ENCODE data around the gene NOTUM. TPM values are rescaled to one million over a fixed set of nuclear protein-coding genes. Genes with fewer than 3 reads are reported as not detected.
A peak's percentile ranks its signal among the peaks of the same experiment; 100 is the strongest.

NOTUM gene
- total RNA-seq, 2 donors from 2014 or later = not detected

- ATAC-seq = no peak
- H3K27me3 Mint-ChIP-seq = peaks cover 20% of the 10 kb centered on the region
- H3K36me3 Mint-ChIP-seq (ENCODE audit: low read depth) = no peaks in the 10 kb centered on the region
- no peak overlapping the region for H3K27ac Mint-ChIP-seq
- peak overlapping the region; percentile 80 for H3K4me3 Mint-ChIP-seq
- peaks cover 16% of the 10 kb centered on the region for H3K4me1 Mint-ChIP-seq
- H3K9me3 ChIP-seq (ENCODE audit: control insufficient read depth, low read length, poor library complexity, severe bottlenecking) = no peaks in the 10 kb centered on the region
- no peak for DNase-seq
Measured at GRCh38 chr17:81928544-81929252, 32.3 kb downstream of the NOTUM start.

GRCh38 chr17:81927653-81928543 lies 33.1 kb downstream of the NOTUM start, which contains the start of gene MAFG:
Gene MAFG (minus strand): TSS chr17:81927735. CDS start chr17:81923185, 4,550 bp downstream.
- H3K4me3 Mint-ChIP-seq = peak within 1 kb of the TSS; percentile 88
- ATAC-seq (peak; percentile 73), DNase-seq (peak; percentile 83 to 88 (median 86))
- H3K9me3 ChIP-seq (ENCODE audit: control insufficient read depth, low read length, poor library complexity, severe bottlenecking) = no peaks in the 10 kb centered on the region
- H3K27me3 Mint-ChIP-seq = peaks cover 16% of the 10 kb centered on the region
- peak within 1 kb of the TSS; percentile 93 for H3K27ac Mint-ChIP-seq
- peaks cover 20% of the 10 kb centered on the region for H3K4me1 Mint-ChIP-seq
- no peaks in the 10 kb centered on the region for H3K36me3 Mint-ChIP-seq (ENCODE audit: low read depth)

GRCh38 chr17:81927152-81927652 lies 33.8 kb downstream of the NOTUM start:
- peak overlapping the region; percentile 83 for H3K4me3 Mint-ChIP-seq
- ATAC-seq (peak; percentile 45), DNase-seq (no peak)
- H3K4me1 Mint-ChIP-seq = peaks cover 20% of the 10 kb centered on the region
- H3K27me3 Mint-ChIP-seq = peaks cover 15% of the 10 kb centered on the region
- H3K36me3 Mint-ChIP-seq (ENCODE audit: low read depth) = no peaks in the 10 kb centered on the region
- no peak overlapping the region for H3K27ac Mint-ChIP-seq
- no peaks in the 10 kb centered on the region for H3K9me3 ChIP-seq (ENCODE audit: control insufficient read depth, low read length, poor library complexity, severe bottlenecking)

GRCh38 chr17:81926451-81927151 lies 34.4 kb downstream of the NOTUM start:
- ATAC-seq (peak; percentile 43), DNase-seq (peak; percentile 29 to 50 (median 35))
- H3K9me3 ChIP-seq (ENCODE audit: control insufficient read depth, low read length, poor library complexity, severe bottlenecking) = no peaks in the 10 kb centered on the region
- peaks cover 20% of the 10 kb centered on the region for H3K4me1 Mint-ChIP-seq
- H3K4me3 Mint-ChIP-seq = peak overlapping the region; percentile 88
- peak overlapping the region; percentile 93 for H3K27ac Mint-ChIP-seq
- peaks cover 9% of the 10 kb centered on the region for H3K27me3 Mint-ChIP-seq
- H3K36me3 Mint-ChIP-seq (ENCODE audit: low read depth) = no peaks in the 10 kb centered on the region

GRCh38 chr17:81925860-81926450 lies 35.0 kb downstream of the NOTUM start:
- DNase-seq = no peak
- no peaks in the 10 kb centered on the region for H3K36me3 Mint-ChIP-seq (ENCODE audit: low read depth)
- peak overlapping the region; percentile 88 for H3K4me3 Mint-ChIP-seq
- no peaks in the 10 kb centered on the region for H3K9me3 ChIP-seq (ENCODE audit: control insufficient read depth, low read length, poor library complexity, severe bottlenecking)
- ATAC-seq = no peak
- peak overlapping the region; percentile 93 for H3K27ac Mint-ChIP-seq
- peaks cover 23% of the 10 kb centered on the region for H3K4me1 Mint-ChIP-seq
- H3K27me3 Mint-ChIP-seq = peaks cover 4% of the 10 kb centered on the region

- H3K4me3 Mint-ChIP-seq = peak overlapping the region; percentile 88
- no peak overlapping the region for H3K27ac Mint-ChIP-seq
- DNase-seq (no peak), ATAC-seq (peak; percentile 19)
- peaks cover 22% of the 10 kb centered on the region for H3K4me1 Mint-ChIP-seq
- no peaks in the 10 kb centered on the region for H3K36me3 Mint-ChIP-seq (ENCODE audit: low read depth)
- H3K27me3 Mint-ChIP-seq = no peaks in the 10 kb centered on the region
- no peaks in the 10 kb centered on the region for H3K9me3 ChIP-seq (ENCODE audit: control insufficient read depth, low read length, poor library complexity, severe bottlenecking)
Measured at GRCh38 chr17:81924557-81925532, 36.1 kb downstream of the NOTUM start.

- DNase-seq (no peak), ATAC-seq (no peak)
- H3K27me3 Mint-ChIP-seq = no peaks in the 10 kb centered on the region
- H3K9me3 ChIP-seq (ENCODE audit: control insufficient read depth, low read length, poor library complexity, severe bottlenecking) = no peaks in the 10 kb centered on the region
- no peaks in the 10 kb centered on the region for H3K36me3 Mint-ChIP-seq (ENCODE audit: low read depth)
- peak overlapping the region; percentile 69 for H3K4me3 Mint-ChIP-seq
- H3K27ac Mint-ChIP-seq = peak overlapping the region; percentile 29
- H3K4me1 Mint-ChIP-seq = peaks cover 22% of the 10 kb centered on the region
Measured at GRCh38 chr17:81923302-81924260, 37.4 kb downstream of the NOTUM start.

GRCh38 chr17:81922566-81923301 lies 38.3 kb downstream of the NOTUM start:
- ATAC-seq (no peak), DNase-seq (no peak)
- Mint-ChIP-seq H3K27me3 (no peaks in the 10 kb centered on the region), H3K36me3 (ENCODE audit: low read depth) (peaks cover 2% of the 10 kb centered on the region), H3K27ac (no peak overlapping the region), H3K4me1 (peaks cover 29% of the 10 kb centered on the region), H3K4me3 (no peak overlapping the region)
- no peaks in the 10 kb centered on the region for H3K9me3 ChIP-seq (ENCODE audit: control insufficient read depth, low read length, poor library complexity, severe bottlenecking)

GRCh38 chr17:81921996-81922565 lies 38.9 kb downstream of the NOTUM start:
- H3K27me3 Mint-ChIP-seq = no peaks in the 10 kb centered on the region
- no peak overlapping the region for H3K4me3 Mint-ChIP-seq
- no peak overlapping the region for H3K27ac Mint-ChIP-seq
- peaks cover 32% of the 10 kb centered on the region for H3K4me1 Mint-ChIP-seq
- ATAC-seq = no peak
- H3K36me3 Mint-ChIP-seq (ENCODE audit: low read depth) = peaks cover 2% of the 10 kb centered on the region
- DNase-seq = no peak
- H3K9me3 ChIP-seq (ENCODE audit: control insufficient read depth, low read length, poor library complexity, severe bottlenecking) = no peaks in the 10 kb centered on the region

- Mint-ChIP-seq H3K4me1 (peaks cover 36% of the 10 kb centered on the region), H3K36me3 (ENCODE audit: low read depth) (peaks cover 2% of the 10 kb centered on the region), H3K27ac (no peak overlapping the region), H3K27me3 (no peaks in the 10 kb centered on the region), H3K4me3 (no peak overlapping the region)
- DNase-seq = no peak
- no peaks in the 10 kb centered on the region for H3K9me3 ChIP-seq (ENCODE audit: control insufficient read depth, low read length, poor library complexity, severe bottlenecking)
- no peak for ATAC-seq
Measured at GRCh38 chr17:81921537-81921862, 39.5 kb downstream of the NOTUM start.
